CD4-positive, alpha-beta T cell treated with Interleukin-21 for 1 hour (primary cell): ENCODE results near the gene UGT1A3.

Experiments used
- DNase-seq: peaks from one replicate; pipeline ENCODE4 v3.0.0-alpha.2; 2020

UGT1A3 gene

DNA sequence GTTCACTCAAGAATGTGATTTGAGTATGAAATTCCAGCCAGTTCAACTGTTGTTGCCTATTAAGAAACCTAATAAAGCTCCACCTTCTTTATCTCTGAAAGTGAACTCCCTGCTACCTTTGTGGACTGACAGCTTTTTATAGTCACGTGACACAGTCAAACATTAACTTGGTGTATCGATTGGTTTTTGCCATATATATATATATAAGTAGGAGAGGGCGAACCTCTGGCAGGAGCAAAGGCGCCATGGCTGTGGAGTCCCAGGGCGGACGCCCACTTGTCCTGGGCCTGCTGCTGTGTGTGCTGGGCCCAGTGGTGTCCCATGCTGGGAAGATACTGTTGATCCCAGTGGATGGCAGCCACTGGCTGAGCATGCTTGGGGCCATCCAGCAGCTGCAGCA lies 31.2 kb downstream of the UGT1A3 start, which contains the start of gene UGT1A1:
Gene UGT1A1, plus strand, starts transcription at position 228 of the 400 bp plus-strand sequence. Its CDS starts 18 bp downstream, at position 246.
- no peak for DNase-seq

DNA sequence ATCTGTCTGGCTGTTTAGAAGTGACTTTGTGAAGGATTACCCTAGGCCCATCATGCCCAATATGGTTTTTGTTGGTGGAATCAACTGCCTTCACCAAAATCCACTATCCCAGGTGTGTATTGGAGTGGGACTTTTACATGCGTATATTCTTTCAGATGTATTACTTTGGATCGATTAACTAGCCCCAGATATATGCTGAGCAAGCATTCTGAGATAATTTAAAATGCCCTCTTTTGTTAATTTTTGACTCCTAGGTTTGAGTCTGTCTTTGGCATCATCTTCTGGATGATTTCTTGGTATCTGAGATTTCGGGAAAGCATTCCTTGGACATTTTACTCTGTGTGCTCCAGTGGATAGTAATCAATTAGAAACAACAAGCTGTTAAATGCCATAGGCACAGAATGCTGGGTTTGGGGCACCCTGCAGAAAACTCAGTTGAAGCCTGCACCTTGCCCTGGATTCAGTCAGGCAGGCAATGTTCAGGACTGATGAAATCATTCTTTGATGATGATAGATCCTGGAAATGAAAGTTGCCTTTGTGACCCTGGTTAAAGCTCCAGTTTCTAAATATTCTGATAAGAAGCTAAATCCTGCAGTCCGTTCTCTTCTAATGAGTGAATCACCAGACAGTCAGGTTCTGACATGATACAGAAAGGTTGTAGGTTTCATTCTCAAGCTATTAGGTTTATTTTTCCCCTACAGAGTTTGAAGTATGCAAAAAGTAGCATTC lies 32.4 kb downstream of the UGT1A3 start:
- no peak for DNase-seq

DNA sequence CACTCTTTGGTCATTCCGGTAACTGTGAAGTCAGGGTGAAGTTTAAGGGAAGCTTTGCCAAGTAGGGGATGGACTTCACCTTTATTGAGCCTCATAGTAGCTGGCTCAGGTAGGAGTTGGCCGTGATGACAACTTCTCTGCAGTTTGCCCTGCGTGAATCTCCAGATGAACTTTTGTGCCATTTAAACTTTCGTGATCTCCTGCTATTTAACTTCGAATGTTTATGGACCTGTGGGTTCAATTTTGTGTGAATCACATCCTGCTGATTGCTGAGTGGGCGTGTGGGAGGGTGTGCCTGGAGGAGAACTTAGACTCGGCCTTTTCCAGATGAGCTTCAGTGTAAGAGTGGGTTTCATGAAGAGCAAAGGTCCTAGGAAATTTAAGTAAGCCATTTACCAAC lies 35.4 kb downstream of the UGT1A3 start:
- DNase-seq, result no peak

DNA sequence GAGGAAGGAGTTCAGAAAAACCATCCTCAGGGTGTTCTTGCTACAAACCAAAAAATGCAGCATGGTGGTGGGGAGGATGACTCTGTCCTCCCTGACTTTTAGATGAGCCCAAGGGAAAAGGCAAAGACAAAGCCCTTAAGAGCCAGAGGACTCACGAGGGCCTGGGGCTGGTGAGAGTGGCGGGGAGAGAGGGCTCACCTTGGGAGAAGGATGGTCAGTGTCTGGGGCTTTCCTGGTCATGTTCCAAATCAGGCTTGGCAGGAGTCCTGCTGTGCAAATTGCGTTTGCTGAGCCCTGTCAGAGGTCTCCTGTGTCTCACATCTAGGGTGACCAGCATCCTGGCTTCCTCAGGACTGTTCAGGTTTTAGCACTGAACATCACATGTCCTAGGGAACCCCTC lies 35.9 kb downstream of the UGT1A3 start:
- DNase-seq, result no peak

DNA sequence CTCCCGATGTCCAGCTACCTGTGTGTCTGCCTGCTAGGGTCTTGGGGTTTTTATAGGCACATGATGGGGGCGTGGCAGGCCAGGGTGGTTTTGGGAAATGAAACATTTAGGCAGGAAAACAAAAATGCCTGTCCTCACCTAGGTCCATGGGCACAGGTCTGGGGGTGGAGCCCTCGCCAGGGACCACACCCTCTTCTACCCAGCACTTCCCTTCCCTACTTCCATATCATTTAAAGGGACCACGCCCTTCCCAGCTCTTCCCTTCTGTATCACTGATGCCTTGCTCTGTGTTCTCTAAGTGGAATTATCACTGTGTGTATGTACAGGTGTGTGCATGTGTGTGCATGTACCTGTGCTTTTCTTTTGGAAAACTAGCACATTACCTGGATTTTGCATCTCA lies 37.6 kb downstream of the UGT1A3 start:
- no peak for DNase-seq

DNA sequence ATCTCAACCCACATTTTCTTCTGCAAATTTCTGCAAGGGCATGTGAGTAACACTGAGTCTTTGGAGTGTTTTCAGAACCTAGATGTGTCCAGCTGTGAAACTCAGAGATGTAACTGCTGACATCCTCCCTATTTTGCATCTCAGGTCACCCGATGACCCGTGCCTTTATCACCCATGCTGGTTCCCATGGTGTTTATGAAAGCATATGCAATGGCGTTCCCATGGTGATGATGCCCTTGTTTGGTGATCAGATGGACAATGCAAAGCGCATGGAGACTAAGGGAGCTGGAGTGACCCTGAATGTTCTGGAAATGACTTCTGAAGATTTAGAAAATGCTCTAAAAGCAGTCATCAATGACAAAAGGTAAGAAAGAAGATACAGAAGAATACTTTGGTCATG lies 39.2 kb downstream of the UGT1A3 start:
- DNase-seq, result no peak

DNA sequence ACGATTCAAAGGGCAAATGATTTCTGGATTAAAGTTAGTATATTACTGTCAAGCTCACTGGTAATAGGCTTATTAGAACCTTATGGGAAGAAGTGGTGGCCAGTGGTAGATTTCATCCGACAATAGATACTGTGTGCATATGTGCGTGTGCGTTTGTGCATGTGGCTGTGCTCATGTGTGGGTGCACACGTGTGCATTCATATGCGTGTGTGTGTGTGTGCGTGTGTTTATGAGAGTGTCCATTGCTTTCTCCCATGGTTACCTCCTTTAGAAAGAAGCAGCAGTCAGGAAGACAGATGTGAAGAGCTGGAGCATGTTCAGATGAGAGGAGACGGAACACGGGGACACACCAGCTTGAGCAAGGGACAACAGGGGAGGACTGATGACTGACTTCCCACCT lies 40.4 kb downstream of the UGT1A3 start:
- DNase-seq, result no peak

DNA sequence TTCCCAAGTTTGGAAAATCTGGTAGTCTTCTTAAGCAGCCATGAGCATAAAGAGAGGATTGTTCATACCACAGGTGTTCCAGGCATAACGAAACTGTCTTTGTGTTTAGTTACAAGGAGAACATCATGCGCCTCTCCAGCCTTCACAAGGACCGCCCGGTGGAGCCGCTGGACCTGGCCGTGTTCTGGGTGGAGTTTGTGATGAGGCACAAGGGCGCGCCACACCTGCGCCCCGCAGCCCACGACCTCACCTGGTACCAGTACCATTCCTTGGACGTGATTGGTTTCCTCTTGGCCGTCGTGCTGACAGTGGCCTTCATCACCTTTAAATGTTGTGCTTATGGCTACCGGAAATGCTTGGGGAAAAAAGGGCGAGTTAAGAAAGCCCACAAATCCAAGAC lies 43.3 kb downstream of the UGT1A3 start:
- no peak for DNase-seq

DNA sequence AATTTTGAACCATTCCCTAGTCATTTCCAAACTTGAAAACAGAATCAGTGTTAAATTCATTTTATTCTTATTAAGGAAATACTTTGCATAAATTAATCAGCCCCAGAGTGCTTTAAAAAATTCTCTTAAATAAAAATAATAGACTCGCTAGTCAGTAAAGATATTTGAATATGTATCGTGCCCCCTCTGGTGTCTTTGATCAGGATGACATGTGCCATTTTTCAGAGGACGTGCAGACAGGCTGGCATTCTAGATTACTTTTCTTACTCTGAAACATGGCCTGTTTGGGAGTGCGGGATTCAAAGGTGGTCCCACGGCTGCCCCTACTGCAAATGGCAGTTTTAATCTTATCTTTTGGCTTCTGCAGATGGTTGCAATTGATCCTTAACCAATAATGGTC lies 43.7 kb downstream of the UGT1A3 start:
- DNase-seq, result no peak

DNA sequence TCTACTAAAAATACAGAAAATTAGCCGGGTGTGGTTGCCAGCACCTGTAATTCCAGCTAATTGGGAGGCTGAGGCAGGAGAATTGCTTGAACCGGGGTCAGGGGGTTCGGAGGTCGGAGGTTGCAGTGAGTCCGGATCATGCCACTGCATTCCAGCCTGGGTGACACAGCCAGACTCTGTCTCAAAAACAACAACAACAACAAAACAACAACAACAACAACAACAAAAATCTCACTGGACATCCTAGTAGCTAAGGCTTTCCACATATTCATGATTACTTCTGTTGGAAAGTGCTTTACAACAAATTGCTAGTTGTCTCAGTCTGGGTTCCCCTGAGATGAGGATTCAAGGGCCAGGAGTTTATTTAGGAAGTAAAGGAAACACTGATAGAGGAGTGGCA lies 45.0 kb downstream of the UGT1A3 start:
- no peak for DNase-seq

DNA sequence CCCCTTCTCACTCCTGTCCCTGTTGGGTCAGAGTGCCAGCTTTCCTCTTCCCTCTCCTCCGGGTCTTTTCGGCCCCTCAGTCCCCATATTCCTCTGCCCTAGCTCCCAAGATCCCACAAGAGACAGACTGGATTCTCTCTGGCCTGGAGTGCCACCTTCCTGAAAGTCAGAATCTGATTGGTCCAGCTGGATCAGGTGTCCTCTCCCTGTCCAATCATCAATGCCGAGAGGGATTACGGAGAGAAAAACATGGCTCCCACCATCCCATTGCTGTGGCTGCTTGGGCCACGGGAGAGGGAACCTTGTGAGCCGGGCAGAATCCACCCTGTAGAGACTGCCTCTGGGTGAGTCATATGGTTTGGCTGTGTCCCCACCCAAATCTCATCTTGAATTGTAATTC lies 46.6 kb downstream of the UGT1A3 start:
- no peak for DNase-seq

DNA sequence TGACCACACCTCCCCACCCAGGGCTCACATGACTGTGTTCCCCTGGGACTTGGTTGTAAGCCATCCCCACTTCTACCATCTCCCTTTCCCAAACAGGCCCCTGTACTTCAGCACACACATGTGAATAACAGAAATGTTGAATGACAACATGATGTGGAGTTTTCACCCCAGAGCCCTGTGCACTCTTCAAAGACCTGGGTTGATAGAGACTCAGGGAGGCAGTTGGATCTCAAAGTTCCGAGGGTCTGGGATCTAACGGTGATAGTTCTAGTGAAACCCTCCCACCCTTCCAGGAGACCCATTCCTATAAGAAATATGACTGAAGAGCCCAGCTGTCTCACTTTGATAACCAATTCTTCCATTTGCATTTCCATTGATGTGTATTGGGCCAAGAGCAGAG lies 49.2 kb downstream of the UGT1A3 start, which contains the start of gene MROH2A:
Gene MROH2A, plus strand, starts transcription at position 301 of the 400 bp plus-strand sequence. CDS start 1,029 bp downstream, outside the sequence.
- DNase-seq, result no peak

DNA sequence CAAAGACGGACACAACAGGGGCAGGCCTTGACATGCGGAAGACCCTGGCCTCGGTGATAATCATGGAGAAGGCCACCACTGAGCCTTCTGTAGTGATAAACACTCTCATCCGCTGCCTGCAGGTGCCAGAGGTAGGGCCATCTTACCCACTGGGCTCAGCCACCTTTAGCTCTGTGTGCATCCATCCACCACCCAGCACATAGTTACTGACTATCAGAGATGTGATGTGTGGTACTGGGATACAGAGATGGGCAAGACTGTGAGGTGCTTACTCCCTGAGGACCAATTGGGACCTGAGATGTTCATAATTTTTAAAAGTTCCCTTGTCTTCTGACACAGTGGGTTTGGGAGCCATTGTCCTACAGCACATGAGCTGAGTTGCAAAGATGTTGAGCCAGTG lies 50.9 kb downstream of the UGT1A3 start:
- no peak for DNase-seq

DNA sequence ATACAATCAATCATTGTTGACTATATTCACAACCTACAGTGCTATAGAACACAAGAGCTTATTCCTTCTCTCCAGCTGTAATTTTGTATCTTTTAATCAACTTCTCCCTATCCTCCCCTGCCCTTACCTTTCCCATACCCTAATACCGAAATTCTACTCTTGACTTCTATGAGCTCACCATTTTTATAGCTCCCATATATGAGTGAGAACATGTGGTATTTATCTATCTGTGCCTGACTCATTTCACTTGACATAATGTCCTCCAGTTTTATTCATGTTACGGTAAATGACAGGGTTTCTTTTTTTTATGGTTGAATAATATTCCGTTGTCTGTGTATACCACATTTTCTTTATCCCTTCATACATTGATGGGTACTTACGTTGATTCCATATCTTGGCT lies 51.9 kb downstream of the UGT1A3 start:
- no peak for DNase-seq

DNA sequence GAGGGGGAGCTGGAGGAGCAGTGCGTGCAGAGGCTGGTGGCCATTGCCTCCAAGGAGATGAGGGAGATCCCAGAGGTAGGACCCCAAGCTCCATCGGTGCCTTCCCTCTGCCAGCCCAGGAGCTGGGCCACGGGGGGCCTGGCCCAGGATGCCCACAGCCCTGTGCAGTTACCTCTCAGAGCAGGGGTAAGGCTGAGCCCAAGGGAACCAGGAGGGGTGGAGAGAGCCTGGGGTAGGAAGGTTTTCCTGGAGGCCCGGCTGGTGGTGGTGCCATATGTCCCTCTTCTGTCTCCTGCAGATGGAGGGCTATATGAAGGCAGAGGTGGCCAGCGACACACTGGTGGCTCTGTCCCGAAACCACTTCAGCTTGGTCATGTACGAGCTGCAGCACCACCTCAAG lies 60.7 kb downstream of the UGT1A3 start:
- no peak for DNase-seq

DNA sequence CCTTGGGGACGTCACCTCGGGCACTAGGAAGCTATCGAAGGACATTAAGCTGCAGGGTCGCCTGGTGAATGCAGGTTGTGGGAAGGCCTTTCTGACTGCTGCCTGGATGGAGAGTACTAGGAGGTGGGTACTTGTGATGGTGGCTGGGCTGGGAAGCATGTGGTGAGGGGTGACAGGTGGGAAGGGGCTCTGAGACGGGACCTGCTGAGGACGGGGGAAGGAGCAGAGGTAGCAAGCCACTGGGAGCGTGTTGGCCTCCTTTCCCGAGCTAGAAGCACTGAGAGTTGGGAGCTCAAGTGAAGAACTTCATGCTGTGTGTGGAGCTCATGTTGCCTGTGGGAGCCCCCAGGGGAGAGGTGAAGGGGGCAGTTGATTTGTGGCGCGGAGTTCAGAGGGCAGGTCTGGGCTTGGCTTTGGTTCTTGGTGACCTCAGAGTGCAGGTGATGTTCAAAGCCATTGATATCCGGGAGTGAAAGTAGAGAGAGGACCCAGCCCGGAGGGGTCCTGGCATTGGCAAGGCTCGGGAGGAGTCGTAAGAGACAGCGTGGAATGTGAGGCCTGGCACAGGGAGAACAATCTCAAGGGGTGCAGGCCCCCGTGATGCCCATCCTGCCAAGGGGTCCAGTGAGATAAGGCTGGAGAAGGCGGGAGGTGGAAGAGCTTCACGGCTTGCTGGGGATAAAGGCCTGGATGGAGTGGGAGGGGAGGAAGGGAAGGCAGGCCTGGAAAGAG lies 62.5 kb downstream of the UGT1A3 start:
- DNase-seq, result no peak

DNA sequence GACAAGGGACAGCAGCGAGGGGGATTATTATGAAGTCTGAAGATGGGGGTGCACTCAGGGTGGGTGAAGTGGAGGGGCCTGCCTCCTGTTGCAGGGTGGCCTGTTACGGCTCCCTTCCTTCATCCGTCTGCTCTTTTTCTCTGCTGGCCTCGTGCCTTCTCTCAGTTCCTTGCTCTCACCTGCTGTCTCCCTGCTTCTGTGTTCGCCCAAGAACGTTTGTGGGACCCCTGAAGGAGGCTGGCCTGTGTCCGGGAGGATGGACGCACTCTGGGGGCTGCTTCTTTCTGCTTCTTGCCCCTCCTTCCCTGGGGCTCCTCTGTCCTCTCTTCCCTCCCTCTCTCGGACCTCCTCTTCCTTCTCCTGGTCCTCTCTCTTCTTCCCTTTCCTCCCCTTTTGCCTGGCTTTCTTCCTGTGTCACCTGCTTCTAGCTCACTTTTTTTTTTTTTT lies 63.1 kb downstream of the UGT1A3 start:
- DNase-seq, result no peak

DNA sequence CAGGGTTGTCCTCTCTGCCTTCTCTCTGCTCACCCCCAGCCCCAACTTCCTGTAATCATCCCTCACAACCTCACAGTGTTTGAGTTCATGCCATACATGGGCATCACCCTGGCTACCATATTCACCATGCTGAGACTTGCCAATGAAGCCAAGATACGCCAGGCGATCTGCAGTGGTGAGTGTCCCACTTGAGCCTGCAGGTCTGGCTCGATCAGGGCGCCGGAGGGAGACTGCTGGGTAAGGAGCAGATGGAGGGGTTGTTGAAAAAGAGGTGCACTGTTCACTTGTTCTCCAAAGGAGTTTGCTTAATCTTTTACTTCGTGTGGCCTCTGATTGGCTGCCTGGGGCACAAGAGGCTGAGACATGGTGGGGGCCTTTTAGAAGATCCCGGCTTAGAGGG lies 63.9 kb downstream of the UGT1A3 start:
- no peak for DNase-seq

DNA sequence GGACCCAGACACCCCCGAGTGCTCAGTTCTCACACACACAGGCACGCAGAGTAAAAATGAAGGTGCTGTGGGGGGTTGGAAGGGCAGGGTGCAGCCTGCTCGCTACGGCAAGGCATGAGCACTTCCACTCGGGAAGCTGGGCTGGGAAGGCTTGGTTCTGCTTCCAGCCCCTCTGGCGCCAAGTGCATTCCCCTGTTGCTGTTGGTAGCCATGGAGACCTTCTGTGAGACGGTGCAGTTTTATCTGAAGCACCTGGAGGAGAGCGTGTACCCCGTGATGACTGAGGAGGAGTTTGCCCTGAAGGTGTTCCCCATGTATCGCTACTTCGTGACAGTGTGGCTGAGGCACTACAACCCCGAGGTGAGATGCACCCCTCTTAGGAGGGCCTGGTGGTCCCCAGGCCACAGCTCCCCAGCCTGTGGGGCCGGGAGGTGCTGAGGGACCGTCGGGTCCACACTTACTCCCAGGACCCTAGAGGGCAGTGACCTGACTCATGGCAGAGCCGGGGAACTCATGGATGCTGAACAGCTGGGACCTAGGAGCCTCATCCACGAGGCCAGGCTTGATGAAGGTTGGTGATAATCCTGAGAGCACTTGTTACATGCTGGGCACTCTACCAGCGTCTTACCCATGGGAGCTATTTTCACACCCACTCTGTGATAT lies 64.8 kb downstream of the UGT1A3 start:
- DNase-seq, result no peak

DNA sequence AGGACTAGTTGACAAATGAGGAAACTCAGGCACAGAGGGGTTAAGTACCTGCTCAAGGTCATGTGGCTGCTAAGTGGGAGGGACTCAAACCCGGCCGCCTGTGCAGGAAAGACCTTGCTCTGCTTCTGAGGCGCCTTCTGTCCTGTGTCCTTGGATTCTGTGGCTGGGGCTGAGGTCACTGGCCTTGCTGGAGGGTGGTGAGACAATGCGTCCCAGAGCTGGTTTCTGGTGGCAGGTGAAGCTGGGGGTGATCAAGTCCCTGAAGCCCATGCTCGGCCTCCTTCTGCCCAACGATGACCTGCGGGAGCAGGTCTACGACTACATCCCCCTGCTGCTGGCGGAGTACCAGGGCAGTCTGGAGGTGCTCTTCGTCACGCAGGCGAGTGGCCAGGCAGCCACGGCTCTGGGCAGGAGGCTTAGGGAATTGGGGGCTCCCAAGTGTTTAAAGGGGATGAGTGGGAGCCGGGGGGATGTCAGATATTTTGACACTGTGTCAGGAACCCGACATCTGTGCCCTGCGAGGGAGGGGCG lies 65.4 kb downstream of the UGT1A3 start:
- no peak for DNase-seq

DNA sequence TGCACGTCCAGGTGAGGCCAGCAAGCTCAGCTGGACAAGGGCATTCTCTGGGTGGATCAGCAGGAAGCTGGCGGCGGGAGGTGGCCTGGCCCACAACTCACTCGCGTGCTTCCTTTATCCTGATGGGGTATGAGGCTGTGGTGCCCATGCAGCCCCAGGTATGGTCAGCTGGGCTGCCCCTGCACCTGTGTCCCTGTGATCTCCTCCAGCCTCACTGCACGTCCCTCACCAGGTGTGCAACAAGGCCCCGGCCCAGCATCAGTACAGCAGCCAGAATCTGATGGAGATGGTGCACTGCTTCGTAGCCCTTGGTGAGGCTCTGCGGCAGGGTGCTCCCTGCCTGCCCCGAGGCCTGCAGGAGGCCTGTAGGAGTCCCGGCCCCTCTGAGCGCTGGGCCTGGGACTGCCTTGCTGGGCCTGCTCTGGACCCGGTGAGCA lies 66.9 kb downstream of the UGT1A3 start:
- DNase-seq, result no peak

DNA sequence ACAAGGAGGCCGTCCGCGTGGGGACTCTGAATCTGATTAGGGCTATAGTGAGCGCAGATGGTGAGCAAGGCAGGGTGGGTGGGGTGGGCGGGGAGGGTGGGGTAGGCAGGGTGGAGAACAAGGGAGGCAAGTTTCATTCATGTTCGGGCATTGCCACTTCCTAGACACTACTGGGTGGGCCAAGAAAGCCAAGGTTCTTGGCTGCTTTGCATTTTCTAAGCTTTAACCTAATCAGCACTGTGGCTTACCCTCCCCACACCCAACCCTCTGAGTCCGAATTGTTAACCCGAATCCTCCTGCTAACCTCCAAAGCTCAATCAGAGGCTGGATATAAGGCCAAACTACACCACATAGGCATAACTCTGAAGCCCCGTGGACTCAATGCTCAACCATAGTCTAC lies 67.4 kb downstream of the UGT1A3 start:
- no peak for DNase-seq

DNA sequence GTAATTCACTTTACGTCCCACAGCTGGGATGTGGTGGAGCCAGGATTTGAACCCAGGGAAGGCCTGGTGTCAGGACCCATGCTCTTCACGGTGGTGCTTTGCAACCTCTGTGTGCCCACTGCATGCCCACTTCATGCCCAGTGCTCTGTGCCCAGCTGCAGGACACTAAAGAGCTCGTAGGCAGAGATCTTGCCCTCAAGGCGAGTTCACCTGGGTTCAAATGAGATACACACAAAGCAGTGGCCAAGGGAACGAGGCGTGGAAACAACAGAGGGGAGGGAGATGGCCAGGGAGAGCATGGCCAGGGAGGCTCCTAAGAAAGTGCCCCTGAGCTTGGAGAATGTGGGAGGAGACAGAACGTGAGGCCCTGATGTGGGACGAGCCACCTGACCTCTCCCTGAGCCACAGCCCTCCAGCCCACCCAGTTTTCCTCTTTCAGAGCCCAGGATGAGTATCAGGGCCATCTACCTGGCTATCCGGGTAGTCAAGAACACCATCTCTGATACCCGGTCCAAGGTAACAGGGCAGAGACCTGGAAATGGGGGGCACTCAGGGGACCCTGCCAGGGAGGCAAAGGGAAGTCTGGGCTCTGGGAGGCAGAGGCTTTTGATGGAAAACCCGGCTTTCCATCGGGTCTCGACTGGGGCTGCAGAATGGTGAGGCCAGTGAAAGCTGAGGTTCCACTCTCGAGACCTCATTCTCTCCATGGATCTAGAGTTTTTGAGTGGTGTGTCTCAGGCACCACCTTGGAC lies 69.7 kb downstream of the UGT1A3 start:
- DNase-seq, result no peak
